ENCODE measurements around the gene ESPN. TPM values are rescaled to one million over a fixed set of nuclear protein-coding genes. Genes with fewer than 3 reads are reported as not detected.

ESPN gene
- total RNA-seq, 1 donor from 2014 or later, result 0.66 TPM

- no peak overlapping the region for H2AFZ ChIP-seq (ENCODE audit: low read depth, low read length)
- Mint-ChIP-seq H3K4me3 (ENCODE audit: unreplicated experiment) (no peak overlapping the region), H3K36me3 (ENCODE audit: low read depth, unreplicated experiment) (no peaks in the 10 kb centered on the region), H3K27me3 (ENCODE audit: low read depth, unreplicated experiment) (peaks cover 17% of the 10 kb centered on the region), H3K9me3 (ENCODE audit: unreplicated experiment) (no peaks in the 10 kb centered on the region), H3K4me1 (ENCODE audit: low read depth, unreplicated experiment) (peaks cover 3% of the 10 kb centered on the region), H3K27ac (ENCODE audit: unreplicated experiment) (no peak overlapping the region)
- peaks cover 10% of the 10 kb centered on the region for H3K79me2 ChIP-seq (ENCODE audit: insufficient read depth, low read length)
- DNase-seq (ENCODE audit: low read depth) (no peak), FAIRE-seq (no peak)
- H3K9ac ChIP-seq (ENCODE audit: low read length), result no peak overlapping the region
- H3K4me2 ChIP-seq (ENCODE audit: low read length), result no peak overlapping the region
- peaks cover 11% of the 10 kb centered on the region for H3K4me1 ChIP-seq (ENCODE audit: insufficient read depth, low read length)
- no peaks in the 10 kb centered on the region for H4K20me1 ChIP-seq (ENCODE audit: insufficient read depth, low read length)
- no peak overlapping the region for H3K27ac ChIP-seq (ENCODE audit: low read depth, low read length)
- no peaks in the 10 kb centered on the region for H3K36me3 ChIP-seq (ENCODE audit: insufficient read depth, low read length)
- no peak overlapping the region for H3K4me3 ChIP-seq (ENCODE audit: insufficient read depth, low read depth, low read length)
- peaks cover 2% of the 10 kb centered on the region for H3K27me3 ChIP-seq (ENCODE audit: insufficient read depth, low read length)
- no peaks in the 10 kb centered on the region for H3K9me3 ChIP-seq (ENCODE audit: insufficient read depth, low read depth, low read length)
- TF ChIP-seq, protein P1, sequence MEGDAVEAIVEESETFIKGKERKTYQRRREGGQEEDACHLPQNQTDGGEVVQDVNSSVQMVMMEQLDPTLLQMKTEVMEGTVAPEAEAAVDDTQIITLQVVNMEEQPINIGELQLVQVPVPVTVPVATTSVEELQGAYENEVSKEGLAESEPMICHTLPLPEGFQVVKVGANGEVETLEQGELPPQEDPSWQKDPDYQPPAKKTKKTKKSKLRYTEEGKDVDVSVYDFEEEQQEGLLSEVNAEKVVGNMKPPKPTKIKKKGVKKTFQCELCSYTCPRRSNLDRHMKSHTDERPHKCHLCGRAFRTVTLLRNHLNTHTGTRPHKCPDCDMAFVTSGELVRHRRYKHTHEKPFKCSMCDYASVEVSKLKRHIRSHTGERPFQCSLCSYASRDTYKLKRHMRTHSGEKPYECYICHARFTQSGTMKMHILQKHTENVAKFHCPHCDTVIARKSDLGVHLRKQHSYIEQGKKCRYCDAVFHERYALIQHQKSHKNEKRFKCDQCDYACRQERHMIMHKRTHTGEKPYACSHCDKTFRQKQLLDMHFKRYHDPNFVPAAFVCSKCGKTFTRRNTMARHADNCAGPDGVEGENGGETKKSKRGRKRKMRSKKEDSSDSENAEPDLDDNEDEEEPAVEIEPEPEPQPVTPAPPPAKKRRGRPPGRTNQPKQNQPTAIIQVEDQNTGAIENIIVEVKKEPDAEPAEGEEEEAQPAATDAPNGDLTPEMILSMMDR (IDR thresholded peaks at IDR 0.05; ENCODE audit: insufficient read depth, low read depth, low read length), result no peak
- TF ChIP-seq EZH2 (IDR thresholded peaks at IDR 0.05; ENCODE audit: insufficient read depth, low read length), result no peak
These were observed 76.1 kb downstream of the ESPN start for GRCh38 chr1:6500544-6501278.

DNA sequence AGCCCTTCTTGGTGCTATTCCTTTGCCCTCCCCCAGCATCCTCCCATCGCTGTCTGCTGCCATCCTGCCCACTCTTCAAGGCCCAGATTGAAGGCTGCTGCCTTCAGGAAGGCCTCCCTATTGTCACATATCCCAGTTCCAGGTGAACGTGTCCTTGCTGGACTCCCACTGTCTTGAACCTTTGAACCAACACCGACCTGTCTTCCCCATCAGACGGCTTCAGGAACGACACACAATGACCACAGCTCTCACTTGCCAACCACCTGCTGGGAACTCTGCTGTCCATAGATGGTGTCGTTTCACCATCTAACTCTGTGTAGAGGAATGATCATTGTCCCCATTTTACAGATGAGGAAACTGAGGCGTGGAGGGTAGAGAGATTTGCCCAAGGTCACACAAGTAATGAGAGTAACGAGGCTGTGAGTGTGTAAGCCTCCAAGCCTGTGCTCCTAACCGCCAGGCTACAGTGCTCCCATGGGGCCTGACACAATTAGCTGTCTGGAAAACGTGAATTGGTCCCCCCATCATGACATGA lies 76.8 kb downstream of the ESPN start:
- FAIRE-seq (no peak), DNase-seq (ENCODE audit: low read depth) (no peak)
- H3K79me2 ChIP-seq (ENCODE audit: insufficient read depth, low read length), result peaks cover 4% of the 10 kb centered on the region
- no peaks in the 10 kb centered on the region for H4K20me1 ChIP-seq (ENCODE audit: insufficient read depth, low read length)
- H3K4me2 ChIP-seq (ENCODE audit: low read length), result no peak overlapping the region
- H3K9ac ChIP-seq (ENCODE audit: low read length), result no peak overlapping the region
- no peak overlapping the region for H3K27ac ChIP-seq (ENCODE audit: low read depth, low read length)
- H2AFZ ChIP-seq (ENCODE audit: low read depth, low read length), result no peak overlapping the region
- Mint-ChIP-seq H3K4me3 (ENCODE audit: unreplicated experiment) (no peak overlapping the region), H3K4me1 (ENCODE audit: low read depth, unreplicated experiment) (no peaks in the 10 kb centered on the region), H3K36me3 (ENCODE audit: low read depth, unreplicated experiment) (no peaks in the 10 kb centered on the region), H3K27ac (ENCODE audit: unreplicated experiment) (no peak overlapping the region), H3K27me3 (ENCODE audit: low read depth, unreplicated experiment) (peaks cover 17% of the 10 kb centered on the region), H3K9me3 (ENCODE audit: unreplicated experiment) (no peaks in the 10 kb centered on the region)
- peaks cover 2% of the 10 kb centered on the region for H3K27me3 ChIP-seq (ENCODE audit: insufficient read depth, low read length)
- H3K36me3 ChIP-seq (ENCODE audit: insufficient read depth, low read length), result no peaks in the 10 kb centered on the region
- peaks cover 4% of the 10 kb centered on the region for H3K4me1 ChIP-seq (ENCODE audit: insufficient read depth, low read length)
- H3K9me3 ChIP-seq (ENCODE audit: insufficient read depth, low read depth, low read length), result no peaks in the 10 kb centered on the region
- TF ChIP-seq EZH2 (IDR thresholded peaks at IDR 0.05; ENCODE audit: insufficient read depth, low read length), result no peak
- TF ChIP-seq, protein P1 (IDR thresholded peaks at IDR 0.05; ENCODE audit: insufficient read depth, low read depth, low read length), result no peak
- no peak overlapping the region for H3K4me3 ChIP-seq (ENCODE audit: insufficient read depth, low read depth, low read length)
